ENCODE data around the gene RNF10. TPM values are rescaled to one million over a fixed set of nuclear protein-coding genes. Genes with fewer than 3 reads are reported as not detected.

The RNF10 gene
- polyA plus RNA-seq, 1 donor (not counting 4 experiments of a cell fraction or from before 2014, with no cell fraction given), result 60.3 TPM

- Histone ChIP-seq H3K27ac (ENCODE audit: control insufficient read depth, insufficient read depth, low read length) (no peak overlapping the region), H3K36me3 (ENCODE audit: control insufficient read depth in 2 of 2, extremely low read depth in 1 of 2, insufficient read depth in 2 of 2, low read length in 2 of 2) (peaks cover 27 to 29% of the 10 kb centered on the region in 2 experiments), H4K20me1 (ENCODE audit: control insufficient read depth, extremely low read depth, insufficient read depth, low read length) (peaks cover 10% of the 10 kb centered on the region), H2AFZ (ENCODE audit: control insufficient read depth, low read length) (no peak overlapping the region), H3K4me1 (ENCODE audit: control insufficient read depth, extremely low read depth, insufficient read depth, low read length) (peaks cover under 1% of the 10 kb centered on the region), H3K4me2 (ENCODE audit: control insufficient read depth, extremely low read depth, insufficient read depth, low read depth, low read length) (no peak overlapping the region), H3K9me1 (ENCODE audit: control insufficient read depth, extremely low read depth, insufficient read depth, low read length) (no peaks in the 10 kb centered on the region), H3K4me3 (ENCODE audit: control insufficient read depth in 2 of 3, extremely low read depth in 1 of 3, insufficient read depth in 2 of 3, low read depth in 1 of 3, low read length in 3 of 3) (no peak overlapping the region), H3K27me3 (ENCODE audit: control insufficient read depth, extremely low read depth, insufficient read depth, low read length) (no peaks in the 10 kb centered on the region), H3K79me2 (ENCODE audit: control insufficient read depth, insufficient read depth, low read length) (peaks cover 91% of the 10 kb centered on the region), H3K9ac (ENCODE audit: control insufficient read depth, extremely low read depth, insufficient read depth, low read length) (no peak overlapping the region), H3K9me3 (ENCODE audit: control insufficient read depth, low read depth, low read length) (no peaks in the 10 kb centered on the region)
- TF ChIP-seq EZH2 (IDR thresholded peaks at IDR 0.05; ENCODE audit: low read length), result no peak
- DNase-seq (ENCODE audit: low read depth, low spot score), result no peak
- no peak for FAIRE-seq
- dilution Hi-C loops (cut with MboI; ENCODE audit: extremely low pct_ligation_motif_present, low sequenced_read_pairs), result no loop called here
Measured at GRCh38 chr12:120544691-120545090, 10.5 kb downstream of the RNF10 start.

- no peak overlapping the region for H3K9ac ChIP-seq (ENCODE audit: control insufficient read depth, extremely low read depth, insufficient read depth, low read length)
- no peak overlapping the region for H3K4me2 ChIP-seq (ENCODE audit: control insufficient read depth, extremely low read depth, insufficient read depth, low read depth, low read length)
- no peaks in the 10 kb centered on the region for H3K27me3 ChIP-seq (ENCODE audit: control insufficient read depth, extremely low read depth, insufficient read depth, low read length)
- no peaks in the 10 kb centered on the region for H3K9me1 ChIP-seq (ENCODE audit: control insufficient read depth, extremely low read depth, insufficient read depth, low read length)
- dilution Hi-C loops (cut with MboI; ENCODE audit: extremely low pct_ligation_motif_present, low sequenced_read_pairs), result no loop called here
- no peak overlapping the region for H2AFZ ChIP-seq (ENCODE audit: control insufficient read depth, low read length)
- no peaks in the 10 kb centered on the region for H3K9me3 ChIP-seq (ENCODE audit: control insufficient read depth, low read depth, low read length)
- no peak for FAIRE-seq
- no peak for TF ChIP-seq EZH2 (IDR thresholded peaks at IDR 0.05; ENCODE audit: low read length)
- TF ChIP-seq, protein P1, sequence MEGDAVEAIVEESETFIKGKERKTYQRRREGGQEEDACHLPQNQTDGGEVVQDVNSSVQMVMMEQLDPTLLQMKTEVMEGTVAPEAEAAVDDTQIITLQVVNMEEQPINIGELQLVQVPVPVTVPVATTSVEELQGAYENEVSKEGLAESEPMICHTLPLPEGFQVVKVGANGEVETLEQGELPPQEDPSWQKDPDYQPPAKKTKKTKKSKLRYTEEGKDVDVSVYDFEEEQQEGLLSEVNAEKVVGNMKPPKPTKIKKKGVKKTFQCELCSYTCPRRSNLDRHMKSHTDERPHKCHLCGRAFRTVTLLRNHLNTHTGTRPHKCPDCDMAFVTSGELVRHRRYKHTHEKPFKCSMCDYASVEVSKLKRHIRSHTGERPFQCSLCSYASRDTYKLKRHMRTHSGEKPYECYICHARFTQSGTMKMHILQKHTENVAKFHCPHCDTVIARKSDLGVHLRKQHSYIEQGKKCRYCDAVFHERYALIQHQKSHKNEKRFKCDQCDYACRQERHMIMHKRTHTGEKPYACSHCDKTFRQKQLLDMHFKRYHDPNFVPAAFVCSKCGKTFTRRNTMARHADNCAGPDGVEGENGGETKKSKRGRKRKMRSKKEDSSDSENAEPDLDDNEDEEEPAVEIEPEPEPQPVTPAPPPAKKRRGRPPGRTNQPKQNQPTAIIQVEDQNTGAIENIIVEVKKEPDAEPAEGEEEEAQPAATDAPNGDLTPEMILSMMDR (optimal IDR thresholded peaks at IDR 0.05 in 1 of 3, IDR thresholded peaks at IDR 0.05 in 1 of 3, conservative IDR thresholded peaks at IDR 0.05 in 1 of 3; ENCODE audit: extremely low read depth in 1 of 3, insufficient read depth in 2 of 3, low read length in 3 of 3), result no peak
- no peak for DNase-seq (ENCODE audit: low read depth, low spot score)
- H3K4me3 ChIP-seq (ENCODE audit: control insufficient read depth in 2 of 3, extremely low read depth in 1 of 3, insufficient read depth in 2 of 3, low read depth in 1 of 3, low read length in 3 of 3), result no peak overlapping the region
- H4K20me1 ChIP-seq (ENCODE audit: control insufficient read depth, extremely low read depth, insufficient read depth, low read length), result peaks cover 4% of the 10 kb centered on the region
- no peaks in the 10 kb centered on the region for H3K4me1 ChIP-seq (ENCODE audit: control insufficient read depth, extremely low read depth, insufficient read depth, low read length)
- H3K27ac ChIP-seq (ENCODE audit: control insufficient read depth, insufficient read depth, low read length), result no peak overlapping the region
- peaks cover 30 to 32% of the 10 kb centered on the region in 2 experiments for H3K36me3 ChIP-seq (ENCODE audit: control insufficient read depth in 2 of 2, extremely low read depth in 1 of 2, insufficient read depth in 2 of 2, low read length in 2 of 2)
- H3K79me2 ChIP-seq (ENCODE audit: control insufficient read depth, insufficient read depth, low read length), result peaks cover 84% of the 10 kb centered on the region
Measured at GRCh38 chr12:120546050-120546386, 11.9 kb downstream of the RNF10 start.

DNA sequence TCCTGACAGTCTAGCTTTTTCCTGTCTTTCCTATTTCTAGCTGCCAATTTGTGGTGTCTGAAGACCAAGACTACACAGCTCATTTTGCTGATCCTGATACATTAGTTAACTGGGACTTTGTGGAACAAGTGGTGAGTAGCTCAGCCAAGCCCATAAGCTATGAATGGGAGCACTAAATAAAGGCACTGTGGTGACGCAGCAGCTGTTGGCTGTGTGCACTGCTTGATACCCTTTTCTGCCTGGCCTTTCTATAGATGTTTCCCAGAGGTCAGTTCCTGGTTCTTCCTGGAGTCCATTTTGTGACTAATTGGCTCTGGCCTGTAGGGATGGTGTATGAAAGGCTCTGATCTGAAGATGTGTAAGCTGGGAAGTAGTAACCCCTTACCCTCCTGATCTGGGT is 20.5 kb downstream of the RNF10 start:
- Histone ChIP-seq H3K36me3 (ENCODE audit: control insufficient read depth in 2 of 2, extremely low read depth in 1 of 2, insufficient read depth in 2 of 2, low read length in 2 of 2) (peaks cover 25 to 36% of the 10 kb centered on the region in 2 experiments), H3K4me1 (ENCODE audit: control insufficient read depth, extremely low read depth, insufficient read depth, low read length) (peaks cover 6% of the 10 kb centered on the region), H3K9me1 (ENCODE audit: control insufficient read depth, extremely low read depth, insufficient read depth, low read length) (peaks cover 4% of the 10 kb centered on the region), H3K4me2 (ENCODE audit: control insufficient read depth, extremely low read depth, insufficient read depth, low read depth, low read length) (no peak overlapping the region), H3K27me3 (ENCODE audit: control insufficient read depth, extremely low read depth, insufficient read depth, low read length) (no peaks in the 10 kb centered on the region), H4K20me1 (ENCODE audit: control insufficient read depth, extremely low read depth, insufficient read depth, low read length) (no peaks in the 10 kb centered on the region), H3K9ac (ENCODE audit: control insufficient read depth, extremely low read depth, insufficient read depth, low read length) (no peak overlapping the region), H3K27ac (ENCODE audit: control insufficient read depth, insufficient read depth, low read length) (no peak overlapping the region), H3K9me3 (ENCODE audit: control insufficient read depth, low read depth, low read length) (no peaks in the 10 kb centered on the region), H2AFZ (ENCODE audit: control insufficient read depth, low read length) (no peak overlapping the region), H3K79me2 (ENCODE audit: control insufficient read depth, insufficient read depth, low read length) (peaks cover 17% of the 10 kb centered on the region), H3K4me3 (ENCODE audit: control insufficient read depth in 2 of 3, extremely low read depth in 1 of 3, insufficient read depth in 2 of 3, low read depth in 1 of 3, low read length in 3 of 3) (no peak overlapping the region)
- TF ChIP-seq EZH2 (IDR thresholded peaks at IDR 0.05; ENCODE audit: low read length), result no peak
- TF ChIP-seq, protein P1 (optimal IDR thresholded peaks at IDR 0.05 in 1 of 3, IDR thresholded peaks at IDR 0.05 in 1 of 3, conservative IDR thresholded peaks at IDR 0.05 in 1 of 3; ENCODE audit: extremely low read depth in 1 of 3, insufficient read depth in 2 of 3, low read length in 3 of 3), result no peak
- FAIRE-seq, result no peak
- dilution Hi-C loops (cut with MboI; ENCODE audit: extremely low pct_ligation_motif_present, low sequenced_read_pairs), result no loop called here
- no peak for DNase-seq (ENCODE audit: low read depth, low spot score)
